ENCODE measurements around the gene KIF18B. TPM values are rescaled to one million over a fixed set of nuclear protein-coding genes. Genes with fewer than 3 reads are reported as not detected.

Gene KIF18B
- polyA plus RNA-seq, 1 experiment = 2.4 TPM

GRCh38 chr17:44878627-44879221 is 68.8 kb downstream of the KIF18B start:
- DNase-seq (ENCODE audit: low read depth, low spot score) = no peak
- no peak overlapping the region for H3K4me3 ChIP-seq (ENCODE audit: low read depth, low read length)
- CTCF ChIA-PET = interaction anchor here (0.6 to 3.7 kb wide), 26 partner anchors 9 to 323 kb away, joined by 3 to 62 read pairs (median 3); partner anchors contain the start of genes ACBD4 and EFTUD2
- no peaks in the 10 kb centered on the region for H3K9me3 ChIP-seq (ENCODE audit: control insufficient read depth, insufficient read depth, low read length)
- no peak overlapping the region for H3K27ac ChIP-seq (ENCODE audit: low read depth, low read length)
- H3K27me3 ChIP-seq (ENCODE audit: control insufficient read depth, insufficient read depth, low read length) = no peaks in the 10 kb centered on the region
- POLR2A ChIA-PET = interaction anchor here (0.5 kb wide), 1 partner anchor 194 kb away, joined by 3 read pairs; no protein-coding TSS in a partner anchor
- peak; percentile 70 for TF ChIP-seq CTCF (IDR thresholded peaks at IDR 0.05; ENCODE audit: low read depth, low read length)

GRCh38 chr17:44877121-44877520 is 70.5 kb downstream of the KIF18B start:
- H3K27ac ChIP-seq (ENCODE audit: low read depth, low read length) = no peak overlapping the region
- H3K9me3 ChIP-seq (ENCODE audit: control insufficient read depth, insufficient read depth, low read length) = no peaks in the 10 kb centered on the region
- no peak overlapping the region for H3K4me3 ChIP-seq (ENCODE audit: low read depth, low read length)
- TF ChIP-seq CTCF (IDR thresholded peaks at IDR 0.05; ENCODE audit: low read depth, low read length) = no peak
- POLR2A ChIA-PET = no interaction called here
- CTCF ChIA-PET = interaction anchor here (0.8 to 3.7 kb wide), 5 partner anchors 10 to 258 kb away, joined by 3 to 62 read pairs (median 27); partner anchors contain the start of gene ACBD4
- no peak for DNase-seq (ENCODE audit: low read depth, low spot score)
- H3K27me3 ChIP-seq (ENCODE audit: control insufficient read depth, insufficient read depth, low read length) = no peaks in the 10 kb centered on the region

DNA sequence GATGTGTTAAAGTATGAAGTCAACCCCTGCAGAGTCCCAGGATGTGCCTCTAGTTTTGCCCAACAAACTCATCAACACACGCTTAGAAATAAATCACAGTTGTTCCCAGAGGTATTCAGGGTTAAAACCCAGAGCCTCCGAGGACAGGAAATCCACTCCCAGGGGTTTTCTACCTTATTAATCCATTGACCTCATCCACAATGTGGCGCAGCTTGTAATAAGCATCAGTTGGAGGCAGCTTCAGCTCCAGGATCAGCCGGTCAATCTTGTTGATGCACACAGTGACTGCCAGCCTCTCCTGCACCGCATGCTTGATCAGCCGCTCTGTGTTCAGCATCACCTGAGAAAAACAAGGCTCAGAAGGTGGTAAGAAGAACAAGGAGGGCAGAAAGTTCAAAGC is 71.8 kb downstream of the KIF18B start:
- CTCF ChIA-PET = interaction anchor here (3.4 kb wide), 1 partner anchor 11 kb away, joined by 11 read pairs; no protein-coding TSS in a partner anchor

More for the DNA sequence above, 71.8 kb downstream of the KIF18B start:
- no peaks in the 10 kb centered on the region for H3K9me3 ChIP-seq (ENCODE audit: control insufficient read depth, insufficient read depth, low read length)
- POLR2A ChIA-PET = no interaction called here
- TF ChIP-seq CTCF (IDR thresholded peaks at IDR 0.05; ENCODE audit: low read depth, low read length) = no peak
- DNase-seq (ENCODE audit: low read depth, low spot score) = no peak
- no peak overlapping the region for H3K4me3 ChIP-seq (ENCODE audit: low read depth, low read length)
- H3K27me3 ChIP-seq (ENCODE audit: control insufficient read depth, insufficient read depth, low read length) = no peaks in the 10 kb centered on the region
- no peak overlapping the region for H3K27ac ChIP-seq (ENCODE audit: low read depth, low read length)

Small RNA genes within 50 kb of the gene (small RNA-seq; reads per million reads assigned to genes)
- not detected for gene AC015936.2 (ENCODE audit: insufficient read length, low read depth)
- not detected for gene CCDC103 (ENCODE audit: insufficient read length, low read depth)
- gene MIR6783 (ENCODE audit: insufficient read length, low read depth) = 1.3 reads per million
- not detected for gene RN7SL405P (ENCODE audit: insufficient read length, low read depth)

Other genes starting within 250 kb of the KIF18B start
- gene DBF4B, start 239.1 kb downstream of the KIF18B start, polyA plus RNA-seq (2011; rRNA removed) = 2.6 and 3.0 TPM in 2 replicates
- 0.29 and 0.37 TPM in 2 replicates for gene ADAM11, start 188.8 kb downstream of the KIF18B start, polyA plus RNA-seq (2011; rRNA removed)
- 20.6 and 22.1 TPM in 2 replicates for gene GJC1, start 117.5 kb downstream of the KIF18B start, polyA plus RNA-seq (2011; rRNA removed)
- gene HIGD1B, start 99.9 kb downstream of the KIF18B start, polyA plus RNA-seq (2011; rRNA removed) = not detected in 2 replicates
- gene EFTUD2, start 48.3 kb downstream of the KIF18B start, polyA plus RNA-seq (2011; rRNA removed) = 123 and 147 TPM in 2 replicates
- 0.40 and 0.46 TPM in 2 replicates for gene GFAP, start 32.3 kb downstream of the KIF18B start, polyA plus RNA-seq (2011; rRNA removed)
- gene C1QL1, start 20.5 kb upstream of the KIF18B start, polyA plus RNA-seq (2011; rRNA removed) = 1.9 and 2.2 TPM in 2 replicates
- gene DCAKD, start 103.9 kb upstream of the KIF18B start, polyA plus RNA-seq (2011; rRNA removed) = 21.8 and 29.1 TPM in 2 replicates
- gene NMT1, start 113.5 kb upstream of the KIF18B start, polyA plus RNA-seq (2011; rRNA removed) = 60.6 and 63.6 TPM in 2 replicates
- gene PLCD3, start 184.7 kb upstream of the KIF18B start, polyA plus RNA-seq (2011; rRNA removed) = 28.2 and 42.3 TPM in 2 replicates
- gene ACBD4, start 187.9 kb upstream of the KIF18B start, polyA plus RNA-seq (2011; rRNA removed) = 4.0 and 4.7 TPM in 2 replicates
- 12.4 and 13.2 TPM in 2 replicates for gene HEXIM1, start 200.7 kb upstream of the KIF18B start, polyA plus RNA-seq (2011; rRNA removed)
- gene HEXIM2, start 214.1 kb upstream of the KIF18B start, polyA plus RNA-seq (2011; rRNA removed) = 4.2 and 4.5 TPM in 2 replicates